HG03045 (cell line): Measurements from ENCODE around the gene CD93.

ENCODE experiments used
- ATAC-seq: cut with Tn5 transposase; IDR thresholded peaks from one replicate; pipeline ENCODE4 v1.9.1; 2021; ENCODE audit warnings: mild to moderate bottlenecking, moderate library complexity; ENCODE audit not compliant: unreplicated experiment

The CD93 gene, protein sequence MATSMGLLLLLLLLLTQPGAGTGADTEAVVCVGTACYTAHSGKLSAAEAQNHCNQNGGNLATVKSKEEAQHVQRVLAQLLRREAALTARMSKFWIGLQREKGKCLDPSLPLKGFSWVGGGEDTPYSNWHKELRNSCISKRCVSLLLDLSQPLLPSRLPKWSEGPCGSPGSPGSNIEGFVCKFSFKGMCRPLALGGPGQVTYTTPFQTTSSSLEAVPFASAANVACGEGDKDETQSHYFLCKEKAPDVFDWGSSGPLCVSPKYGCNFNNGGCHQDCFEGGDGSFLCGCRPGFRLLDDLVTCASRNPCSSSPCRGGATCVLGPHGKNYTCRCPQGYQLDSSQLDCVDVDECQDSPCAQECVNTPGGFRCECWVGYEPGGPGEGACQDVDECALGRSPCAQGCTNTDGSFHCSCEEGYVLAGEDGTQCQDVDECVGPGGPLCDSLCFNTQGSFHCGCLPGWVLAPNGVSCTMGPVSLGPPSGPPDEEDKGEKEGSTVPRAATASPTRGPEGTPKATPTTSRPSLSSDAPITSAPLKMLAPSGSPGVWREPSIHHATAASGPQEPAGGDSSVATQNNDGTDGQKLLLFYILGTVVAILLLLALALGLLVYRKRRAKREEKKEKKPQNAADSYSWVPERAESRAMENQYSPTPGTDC

DNA sequence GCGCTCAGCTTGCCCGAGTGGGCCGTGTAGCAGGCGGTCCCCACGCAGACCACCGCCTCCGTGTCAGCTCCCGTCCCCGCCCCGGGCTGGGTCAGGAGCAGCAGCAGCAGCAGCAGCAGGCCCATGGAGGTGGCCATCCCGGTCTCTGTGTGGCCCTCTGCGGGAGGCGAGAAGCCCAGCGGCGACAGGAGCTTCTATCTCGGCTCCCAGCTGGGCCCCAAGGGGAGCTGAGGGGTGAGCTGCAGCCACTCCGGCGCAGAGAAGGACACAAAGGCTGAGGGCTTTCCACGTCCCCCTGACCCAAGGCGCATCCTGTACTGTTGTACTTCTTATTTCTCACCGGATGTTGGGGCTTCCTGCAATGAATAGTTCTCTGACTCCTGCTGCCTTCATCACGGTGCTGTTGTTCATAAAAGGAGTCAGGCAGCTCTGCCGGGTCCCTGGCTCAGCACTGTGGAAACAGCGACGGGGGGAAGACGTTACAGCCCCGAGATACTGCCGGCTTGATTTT is at the start of gene CD93:
Gene CD93 (minus strand): TSS at position 269 of the 511 bp plus-strand sequence. CDS start 132 bp downstream, at position 137.
- ATAC-seq: no peak

DNA sequence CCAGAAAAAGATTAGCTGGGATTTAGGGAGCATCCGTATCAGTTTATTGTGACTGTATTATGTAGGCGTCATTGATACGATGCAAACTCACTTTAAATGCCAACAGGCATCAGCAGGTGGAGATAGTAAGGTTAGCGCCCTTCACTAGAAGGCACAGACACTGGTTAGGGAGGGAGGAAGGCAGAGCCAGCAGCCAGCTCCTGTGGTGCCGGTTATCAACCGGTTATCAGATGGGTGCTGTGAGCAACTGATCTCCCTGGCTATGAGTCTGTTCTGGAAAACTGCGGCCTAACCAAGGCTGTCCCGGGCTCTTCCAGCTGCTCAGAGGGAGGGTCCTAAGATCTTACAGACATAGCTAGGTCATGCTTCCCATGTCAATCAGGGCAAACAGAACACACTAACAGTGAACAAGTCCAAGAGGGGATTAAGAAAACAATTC is 47.5 kb upstream of the CD93 start:
- no peak for ATAC-seq

DNA sequence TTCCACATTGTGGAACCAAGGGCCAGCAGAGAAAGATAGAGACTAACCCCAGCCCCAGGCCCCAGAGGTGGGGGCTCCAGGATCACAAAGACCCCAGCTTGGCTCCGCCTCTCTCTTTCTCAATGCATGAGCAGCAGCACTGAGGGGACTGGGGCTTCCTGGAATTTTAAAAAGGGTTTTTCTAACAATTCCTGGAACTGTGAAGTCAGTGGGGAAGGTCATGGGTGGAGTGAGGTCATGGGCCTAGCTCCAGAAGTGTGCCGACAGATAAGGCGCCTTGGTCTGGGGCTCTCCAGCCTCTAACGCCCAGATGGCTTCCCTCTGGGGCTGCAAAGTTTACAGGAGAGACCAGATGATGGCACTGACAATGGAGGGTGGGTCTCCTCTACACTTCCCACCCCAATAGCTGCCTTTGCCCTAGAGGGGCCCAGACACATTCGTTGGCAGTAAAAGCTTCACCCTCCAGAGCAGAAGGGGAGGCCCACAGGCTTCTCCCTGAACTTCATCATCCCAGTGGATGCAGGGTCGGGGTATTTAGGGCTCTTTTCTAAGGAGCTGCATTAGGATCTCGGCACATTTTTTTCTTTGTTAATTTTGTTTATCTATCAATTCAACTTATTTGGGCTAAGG is 46.9 kb upstream of the CD93 start:
- ATAC-seq: no peak

DNA sequence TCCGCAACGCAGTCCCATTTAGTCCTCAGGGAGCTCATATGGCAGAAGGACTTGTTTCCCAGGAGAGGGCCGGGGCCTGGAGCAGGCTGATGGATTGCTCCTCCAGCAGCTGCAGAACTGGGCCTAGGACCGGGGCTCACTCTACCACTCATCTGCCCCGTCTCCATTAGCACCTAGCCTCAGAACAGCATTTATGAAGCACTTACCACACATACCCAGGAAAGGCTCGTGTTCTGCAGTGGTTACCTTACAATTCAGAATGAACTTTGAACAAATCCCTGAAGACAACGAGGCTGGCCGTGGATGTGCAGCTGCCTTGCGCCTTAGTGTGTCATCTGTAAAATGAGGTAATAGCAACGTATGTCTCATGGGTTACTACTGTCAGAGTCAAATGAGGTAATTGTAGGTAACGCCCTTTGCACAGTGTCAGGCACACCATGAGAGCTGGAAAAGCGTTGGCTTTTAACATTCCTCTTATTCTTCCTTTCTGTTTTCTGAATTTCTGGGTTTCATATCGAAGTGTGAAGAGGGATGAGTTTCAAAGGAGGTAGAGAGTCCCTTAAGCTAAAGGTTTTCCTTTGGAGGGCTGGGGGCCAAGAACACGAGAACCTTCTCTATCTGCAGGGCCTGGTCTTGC is 46.3 kb upstream of the CD93 start:
- no peak for ATAC-seq

DNA sequence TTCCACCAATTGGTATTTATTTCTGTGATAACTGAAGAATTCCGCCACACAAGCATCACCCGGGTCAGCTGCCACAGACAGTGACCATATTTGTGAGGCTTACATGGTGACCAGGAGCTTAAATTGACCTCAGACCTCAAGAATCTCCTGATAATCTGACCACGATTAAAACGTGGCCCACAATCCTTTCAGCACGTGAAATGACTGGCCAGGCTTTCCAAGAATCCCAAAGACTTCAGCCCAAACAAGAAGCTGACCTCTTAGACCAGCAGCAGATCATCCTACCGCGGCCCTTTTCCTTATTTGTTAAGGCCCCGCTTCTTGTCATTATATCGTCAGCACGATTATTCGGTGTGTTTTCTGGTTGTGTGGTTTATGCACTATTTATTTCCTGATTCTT is 45.6 kb upstream of the CD93 start:
- ATAC-seq: no peak

DNA sequence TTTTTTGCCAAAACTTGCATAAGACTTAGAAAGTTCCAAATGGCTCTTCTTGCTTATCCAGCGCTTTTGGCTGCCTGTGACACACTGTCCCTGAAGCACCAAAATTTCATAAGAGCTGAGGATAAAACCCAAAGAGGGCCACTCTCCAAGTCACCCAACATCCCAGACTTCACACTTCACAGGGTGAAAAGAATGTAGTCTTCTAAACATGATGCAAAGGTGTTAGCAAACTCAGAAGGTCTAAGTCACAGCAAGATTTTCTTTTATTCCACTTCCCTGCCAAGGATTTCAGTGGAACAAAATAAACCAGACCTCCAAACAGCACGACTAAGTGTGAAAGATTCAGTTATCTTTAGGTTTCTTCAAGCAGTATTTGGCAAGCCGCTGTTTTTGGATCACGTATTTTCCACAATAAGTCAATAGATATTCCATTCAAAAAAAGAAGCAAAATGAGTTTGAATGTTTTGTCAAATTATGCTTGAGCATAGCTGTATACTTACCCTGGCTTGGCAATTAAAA is 44.6 kb upstream of the CD93 start:
- no peak for ATAC-seq

DNA sequence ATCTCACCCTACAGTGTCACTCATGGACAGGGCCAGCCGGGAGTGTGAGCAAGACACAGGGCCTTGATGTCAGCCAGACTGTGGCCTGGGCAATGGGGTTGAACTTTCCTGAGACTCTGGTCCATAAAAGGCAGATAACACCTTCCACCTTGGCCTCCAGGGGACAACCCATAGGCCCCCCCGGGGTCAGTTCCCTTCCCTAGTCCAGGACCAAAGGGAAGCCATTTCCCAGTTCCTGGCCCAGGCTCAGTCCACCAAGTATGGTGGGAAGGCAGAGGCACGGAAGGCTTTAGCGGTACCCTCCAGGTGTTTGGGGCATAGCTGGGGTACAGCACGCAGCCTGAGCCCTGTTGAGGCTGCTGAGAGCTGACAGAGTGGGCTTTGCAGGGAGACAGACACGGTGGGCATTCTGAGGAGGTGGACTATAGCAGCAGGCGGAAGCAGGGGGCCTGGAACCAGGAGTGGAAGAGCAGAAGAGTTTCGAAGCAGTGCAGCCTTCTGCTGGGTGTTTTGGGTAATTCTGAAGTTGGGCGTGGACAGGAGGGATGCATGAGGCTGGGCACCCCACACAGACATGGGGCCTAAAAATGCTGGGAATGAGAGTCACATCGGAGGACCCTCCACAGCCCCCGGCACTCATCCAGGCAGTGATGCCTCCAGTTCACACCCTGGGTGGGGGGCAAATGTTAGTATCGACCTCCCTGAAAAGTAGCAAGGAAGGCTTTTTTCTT is 43.9 kb upstream of the CD93 start:
- no peak for ATAC-seq

DNA sequence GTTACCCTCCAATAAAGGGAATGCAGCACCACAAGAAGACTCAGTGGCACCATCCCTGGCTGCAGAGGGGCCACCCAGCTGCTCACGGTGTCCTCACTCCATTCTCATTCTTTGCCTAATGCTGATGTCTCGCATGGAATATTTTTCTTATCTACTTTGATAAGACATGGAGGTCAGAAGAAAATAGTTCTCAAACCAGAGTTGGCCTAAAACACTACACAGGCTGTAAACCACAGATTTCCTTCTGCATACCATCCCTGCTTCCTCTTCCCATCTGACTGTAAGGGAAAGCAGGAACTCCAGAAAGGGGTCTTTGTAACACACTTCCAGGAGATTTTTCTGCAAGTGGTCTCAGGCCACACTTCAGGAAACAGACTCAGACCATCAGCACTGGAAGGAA is 43.1 kb upstream of the CD93 start:
- no peak for ATAC-seq

DNA sequence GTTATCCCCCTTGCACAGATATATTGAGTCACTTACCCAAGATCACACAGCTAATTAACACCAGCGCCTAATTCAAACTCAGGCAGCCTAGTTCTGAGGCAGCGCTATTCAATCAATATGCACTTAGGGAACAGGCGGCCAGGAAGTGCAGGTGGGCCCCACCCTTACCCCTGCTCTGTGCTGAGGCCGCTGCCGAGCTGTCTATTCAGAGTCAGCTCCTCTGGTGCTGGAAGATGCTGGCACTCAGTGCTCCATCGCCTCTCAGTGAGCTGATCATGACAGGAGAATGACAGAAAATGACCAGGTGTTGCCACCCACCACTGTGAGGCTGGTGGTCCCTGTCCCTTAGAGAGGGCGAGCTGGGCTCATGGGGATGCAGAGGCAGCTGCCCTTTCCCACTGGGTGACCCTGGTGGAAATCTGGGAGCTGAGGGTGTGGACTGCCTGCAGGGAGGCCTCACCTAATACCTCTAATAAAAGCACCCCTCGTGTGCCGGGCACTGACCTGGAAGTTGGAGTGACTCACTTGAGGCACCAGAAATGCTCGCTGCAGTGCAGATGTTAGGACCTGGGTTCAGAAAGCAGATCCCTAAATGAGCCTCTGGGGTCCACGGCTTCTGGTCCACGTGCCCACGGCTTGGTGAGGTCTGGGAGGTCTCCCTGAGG is 42.5 kb upstream of the CD93 start:
- no peak for ATAC-seq

DNA sequence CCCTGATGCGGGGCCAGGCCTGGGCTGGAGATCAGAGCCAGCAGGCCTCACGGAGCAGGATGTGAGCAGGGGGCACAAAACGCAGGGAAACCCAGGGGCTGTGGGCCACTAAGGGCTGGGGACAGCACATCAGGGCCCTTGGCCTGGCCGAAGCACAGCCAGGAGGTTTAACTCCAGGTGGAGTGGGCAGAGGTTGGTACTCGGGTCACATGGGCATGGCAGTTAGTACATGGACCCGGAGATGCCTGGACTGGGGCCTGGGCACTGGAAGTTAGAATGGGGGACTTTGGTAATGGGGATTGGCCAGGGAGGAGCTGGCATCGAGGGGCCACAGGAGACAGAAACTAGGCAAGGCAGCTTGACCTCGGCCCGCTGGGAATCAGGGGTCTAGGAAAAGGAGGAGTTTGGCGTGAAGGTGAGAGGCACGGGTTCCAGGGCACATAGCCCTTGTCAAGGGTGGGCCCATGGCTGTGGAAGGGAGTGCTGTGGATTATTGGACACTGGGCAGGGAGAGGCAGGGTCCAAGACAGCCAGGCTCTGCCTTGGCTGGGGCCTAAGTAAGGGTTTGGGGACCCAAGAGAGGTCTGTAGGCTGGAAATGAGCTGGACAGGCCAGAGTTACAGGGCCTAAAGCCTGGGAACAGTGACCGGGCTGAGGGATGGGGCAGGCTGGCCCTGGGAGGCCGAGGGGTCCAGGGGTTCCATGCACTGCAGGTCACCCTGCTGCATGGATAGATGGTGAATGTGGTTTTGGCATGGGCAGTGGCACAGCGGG is 41.6 kb upstream of the CD93 start:
- no peak for ATAC-seq

DNA sequence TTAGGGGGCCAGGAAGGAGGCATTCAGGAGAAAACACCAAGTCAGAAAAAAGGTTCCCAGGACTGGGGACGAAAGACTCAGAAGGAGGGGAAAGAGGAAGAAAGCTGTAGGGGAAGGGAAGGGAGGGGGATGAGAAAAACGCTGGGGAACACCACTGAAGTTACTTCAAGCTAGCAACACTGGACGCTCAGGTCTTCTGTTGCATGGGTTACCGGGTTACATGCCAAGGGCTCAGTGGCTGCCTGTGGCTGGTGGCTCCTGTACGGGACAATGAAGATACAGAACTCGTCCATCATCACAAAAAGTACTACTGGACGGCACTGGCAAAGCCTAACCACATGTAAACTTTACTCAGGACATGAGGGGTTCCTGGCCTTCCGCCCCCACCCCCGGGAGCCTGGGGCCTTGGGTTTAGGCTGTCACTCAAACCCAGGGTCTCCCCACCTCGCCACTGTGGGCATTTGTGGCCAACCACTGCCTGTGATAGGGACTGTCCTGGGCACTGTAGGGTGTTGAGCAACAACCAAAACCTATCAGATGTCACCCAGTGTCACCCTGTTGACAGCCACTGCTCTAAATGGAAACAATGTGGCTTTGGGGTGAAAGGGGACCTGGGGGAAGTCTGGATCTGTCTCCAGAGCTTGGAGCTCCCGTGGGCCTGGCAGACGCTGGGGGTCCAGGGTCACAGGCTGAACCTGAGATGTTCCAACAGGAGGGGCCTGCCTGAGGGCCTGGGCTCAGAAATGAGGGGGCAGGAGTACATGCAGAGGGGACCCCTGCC is 40.3 kb upstream of the CD93 start:
- no peak for ATAC-seq

DNA sequence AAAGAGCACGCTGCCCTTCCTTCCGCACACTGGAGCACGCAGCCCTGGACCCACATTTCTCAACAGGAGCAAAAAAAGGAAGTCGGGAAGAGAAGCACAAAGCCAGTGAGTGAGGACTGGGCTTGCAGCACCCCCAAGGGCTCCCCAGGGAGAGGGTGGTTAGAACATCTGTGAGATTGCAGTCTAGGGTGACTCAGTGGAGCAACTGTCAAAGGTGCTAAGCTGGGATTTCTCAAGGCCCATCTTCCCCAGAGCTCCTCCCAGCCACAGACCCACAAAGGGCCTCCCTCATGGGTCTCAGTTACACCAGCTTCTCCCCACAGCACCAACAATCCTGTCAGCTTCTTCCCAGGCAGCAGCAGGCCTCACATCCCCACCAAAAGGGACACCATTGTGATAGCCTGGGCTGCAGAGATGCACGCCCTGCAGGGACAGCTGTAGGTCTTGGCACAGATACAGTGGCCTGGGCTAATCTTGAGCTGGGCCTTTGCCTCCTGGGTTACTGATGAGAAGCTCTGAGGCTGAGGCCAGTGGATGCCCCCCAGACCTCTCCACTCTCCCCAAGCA is 39.6 kb upstream of the CD93 start:
- ATAC-seq: no peak

DNA sequence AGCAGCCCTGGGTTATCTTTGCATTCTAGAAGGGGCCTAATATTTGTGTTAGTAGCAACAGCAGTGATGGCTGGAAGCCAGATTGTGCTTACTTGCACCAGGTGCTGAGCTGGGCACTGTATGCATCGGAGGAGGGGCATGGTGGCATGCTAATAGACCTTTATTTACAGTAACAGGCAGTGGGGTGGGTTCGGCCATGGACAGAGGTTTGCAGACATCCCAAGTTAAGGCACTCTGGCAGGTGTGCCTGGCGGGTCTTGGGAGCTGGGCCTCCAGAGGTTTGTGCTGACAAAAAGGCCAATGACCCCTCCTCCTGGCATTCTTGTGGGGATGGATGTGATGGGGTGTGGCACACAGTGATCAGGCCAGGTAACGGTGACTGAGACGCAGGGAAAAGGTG is 39.0 kb upstream of the CD93 start:
- ATAC-seq: no peak

DNA sequence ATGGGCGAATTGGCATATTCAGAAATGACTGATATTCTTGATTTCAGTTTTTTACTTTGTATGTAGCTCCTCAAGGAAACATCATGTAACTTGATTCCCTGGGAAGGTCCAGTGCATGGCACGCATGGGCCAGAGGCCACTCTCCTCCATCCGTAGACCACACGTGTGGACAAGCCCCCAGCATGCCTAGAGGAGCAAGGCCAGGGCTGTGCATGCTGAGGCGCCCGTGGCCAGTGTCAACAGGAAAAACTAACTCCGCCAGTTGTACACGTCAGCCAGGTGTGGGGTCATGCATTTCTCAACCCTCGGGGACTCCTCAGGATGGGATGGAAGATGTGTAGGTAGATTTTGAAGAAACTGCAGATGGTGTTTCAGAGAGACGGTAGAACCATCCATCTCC is 37.8 kb upstream of the CD93 start:
- no peak for ATAC-seq

DNA sequence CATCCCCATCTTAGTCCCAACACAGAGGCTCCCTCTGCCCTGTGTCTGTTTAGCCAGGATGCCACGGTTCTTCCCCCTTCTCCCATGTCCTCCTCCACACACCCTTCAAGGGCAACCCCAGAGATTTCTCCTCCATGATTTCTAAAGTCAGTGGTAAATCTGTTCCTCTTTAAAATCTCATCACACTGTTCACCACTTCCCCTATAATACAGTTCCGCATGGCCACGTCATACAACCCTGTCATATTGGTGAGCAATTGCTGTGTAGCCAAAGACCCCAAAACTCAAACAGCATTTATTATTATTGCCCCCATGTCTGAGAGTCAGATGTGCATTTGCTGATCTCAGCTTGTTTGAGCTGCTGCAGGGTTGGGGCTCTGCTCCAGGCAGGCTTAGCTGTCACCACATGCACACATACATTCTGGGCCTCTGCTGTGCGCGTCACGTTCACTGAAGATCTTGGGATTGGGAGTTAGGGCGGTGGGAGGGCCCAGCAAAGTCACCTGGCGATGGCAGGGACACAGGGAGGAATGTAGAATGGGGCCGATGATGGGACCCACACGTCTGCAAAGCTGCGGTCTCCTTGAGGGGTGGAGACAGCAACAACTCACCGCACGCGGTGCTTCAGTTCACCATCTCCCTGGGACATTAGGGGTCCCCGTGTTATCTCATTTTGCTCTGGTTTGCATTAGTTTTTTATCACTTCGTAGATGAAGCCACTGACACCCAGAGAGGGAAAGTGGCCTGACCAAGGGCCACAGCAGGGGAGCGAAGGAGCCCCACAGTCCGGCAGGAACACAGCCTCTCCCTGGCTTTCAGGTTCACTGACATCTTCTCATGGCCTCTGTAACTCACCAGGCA is 36.9 kb upstream of the CD93 start:
- no peak for ATAC-seq

DNA sequence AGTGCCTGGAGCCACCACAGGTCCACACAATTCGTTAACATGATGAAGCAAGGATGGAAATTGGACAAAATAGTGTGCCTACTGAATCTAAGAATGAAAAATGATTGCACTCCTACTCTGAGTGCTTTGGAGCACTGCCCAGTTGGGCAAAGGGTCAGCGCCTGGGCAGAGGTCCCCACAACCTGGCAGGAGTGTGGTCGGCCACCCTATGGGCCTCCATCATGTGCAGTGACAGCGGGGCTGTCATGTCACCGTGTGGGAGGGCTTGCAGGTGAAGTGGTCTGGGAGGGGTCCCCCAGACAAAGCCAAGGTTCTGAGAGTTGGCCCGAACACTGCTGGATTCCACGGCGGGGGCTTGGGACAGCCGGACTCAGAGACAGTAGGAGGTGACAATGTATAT is 36.2 kb upstream of the CD93 start:
- ATAC-seq: no peak

DNA sequence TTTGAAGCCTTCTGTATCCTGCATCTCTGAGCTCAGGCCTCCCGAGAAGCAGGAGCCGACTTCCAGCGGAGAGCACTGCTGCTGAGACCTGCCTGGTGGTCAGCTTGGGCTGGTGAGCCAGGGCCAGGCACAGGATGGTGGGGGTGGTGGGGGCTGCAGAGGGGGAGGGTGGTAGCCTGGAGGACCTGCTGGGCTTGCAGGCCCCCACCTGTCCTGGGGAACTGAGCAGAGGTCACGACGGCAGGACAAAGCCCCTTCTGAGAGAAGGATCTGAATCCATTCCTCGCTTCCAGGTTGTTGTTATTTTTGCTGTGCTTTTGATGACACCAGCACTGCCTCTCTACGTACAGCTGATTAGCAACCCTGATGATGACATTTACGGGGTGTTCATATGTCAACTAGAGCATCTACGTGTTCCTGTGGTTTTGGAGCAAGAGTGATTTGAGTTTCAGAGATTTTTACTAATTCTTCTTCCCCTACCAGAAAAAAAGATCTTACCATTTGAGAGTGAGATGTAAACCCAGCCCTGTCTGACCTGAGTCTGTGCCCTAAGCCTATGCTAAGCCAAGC is 35.7 kb upstream of the CD93 start:
- no peak for ATAC-seq
